Stimulated activated CD8-positive, alpha-beta memory T cell treated with anti-CD3 and anti-CD28 coated beads, Interleukin-4, amount 100 ng/mL, for 4 hours (primary cell): ENCODE results near the gene EIF4E2.
"Not testable (repeated sequence)": the region's sequence is repeated elsewhere in the genome, so short reads cannot be mapped to it uniquely, and the experiment has no call there.

Experiments
- DNase-seq, 2 donors: peaks; one replicate each; pipeline ENCODE4 v3.0.0-alpha.2; 2020; ENCODE audit warnings: low read depth in 2 of 2, low spot score in 1 of 2

Gene EIF4E2

GRCh38 chr2:232563580-232563979, 13.1 kb downstream of the EIF4E2 start:
- DNase-seq = no peak

GRCh38 chr2:232567721-232568120, 17.2 kb downstream of the EIF4E2 start:
- DNase-seq = no peak

GRCh38 chr2:232568161-232568560, 17.7 kb downstream of the EIF4E2 start:
- DNase-seq = no peak

DNA sequence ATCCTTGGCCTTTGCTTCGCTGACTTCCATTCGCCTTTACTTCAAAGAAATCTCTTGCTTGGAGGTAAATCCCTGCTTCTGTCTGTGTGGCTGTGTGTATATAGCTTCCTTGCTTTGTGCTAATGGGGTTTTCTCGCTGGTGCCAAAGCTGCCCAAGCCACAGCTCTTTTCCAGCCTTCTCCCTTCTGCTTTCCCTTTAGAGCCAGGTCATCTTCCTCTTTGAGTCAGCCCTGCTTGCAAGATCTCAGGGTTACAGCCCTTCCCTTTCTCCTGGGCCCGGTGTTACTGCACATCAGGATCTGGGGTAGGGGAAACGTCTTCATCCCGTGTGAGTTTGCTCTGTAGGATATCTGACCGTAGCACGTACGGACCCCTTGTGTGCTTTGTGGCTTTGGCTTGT, 19.1 kb downstream of the EIF4E2 start:
- DNase-seq = no peak

DNA sequence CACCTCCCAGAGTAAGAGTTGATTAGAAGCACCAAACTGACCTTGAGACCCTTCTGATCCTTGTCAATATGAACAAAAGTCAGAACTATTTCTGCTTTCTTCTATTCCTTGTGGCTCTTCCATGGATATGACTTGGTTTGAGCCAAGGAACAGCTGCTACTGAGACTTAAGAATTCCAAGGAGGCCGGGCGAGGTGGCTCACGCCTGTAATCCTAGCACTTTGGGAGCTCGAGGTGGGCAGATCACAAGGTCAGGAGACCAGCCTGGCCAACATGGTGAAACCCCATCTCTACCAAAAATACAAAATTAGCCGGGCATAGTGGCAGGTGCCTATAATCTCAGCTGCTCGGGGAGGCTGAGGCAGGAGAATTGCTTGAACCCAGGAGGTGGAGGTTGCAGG, 20.0 kb downstream of the EIF4E2 start:
- not testable (repeated sequence) for DNase-seq

GRCh38 chr2:232571026-232571474, 20.6 kb downstream of the EIF4E2 start:
- DNase-seq = no peak

GRCh38 chr2:232573042-232573441, 22.6 kb downstream of the EIF4E2 start:
- DNase-seq = no peak

DNA sequence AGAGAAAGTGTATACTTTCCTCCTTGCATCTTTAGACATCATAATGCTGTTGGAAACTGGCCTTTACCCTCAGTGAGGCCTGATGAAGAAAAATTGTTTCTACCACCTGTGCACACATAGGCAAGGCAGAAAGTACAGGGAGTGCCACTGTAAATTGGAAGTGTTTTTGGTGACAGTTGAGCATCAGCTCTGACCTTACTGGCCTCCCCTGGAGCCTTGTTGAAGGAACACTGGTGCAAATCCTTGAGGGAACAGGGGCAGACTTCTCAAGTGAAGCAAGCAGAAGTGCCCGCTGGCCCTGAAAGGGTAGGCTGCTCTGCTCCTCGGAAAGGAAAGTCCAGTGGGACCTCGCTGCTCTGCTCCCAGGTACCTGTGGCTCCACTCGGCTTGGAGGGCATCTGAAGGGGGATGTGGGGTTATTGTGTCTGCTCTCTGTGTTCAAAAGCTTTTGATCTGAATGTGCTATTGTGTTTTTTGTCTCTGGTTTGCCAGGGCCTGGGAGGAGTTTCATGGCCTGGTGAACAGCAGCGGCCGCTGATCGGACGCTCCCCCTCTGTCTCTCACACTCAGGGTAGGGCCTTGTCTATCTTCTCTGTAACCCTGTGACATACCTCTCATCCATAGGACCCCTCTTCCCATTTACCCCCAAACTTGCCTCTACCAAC, 23.4 kb downstream of the EIF4E2 start:
- DNase-seq = no peak

- no peak for DNase-seq
Measured at GRCh38 chr2:232574674-232575403, 24.4 kb downstream of the EIF4E2 start.

- no peak for DNase-seq
Measured at GRCh38 chr2:232575404-232575746, 24.9 kb downstream of the EIF4E2 start.

- DNase-seq = no peak
Measured at GRCh38 chr2:232576995-232577394, 26.5 kb downstream of the EIF4E2 start.

- DNase-seq = no peak
Measured at GRCh38 chr2:232577841-232578240, 27.4 kb downstream of the EIF4E2 start.

DNA sequence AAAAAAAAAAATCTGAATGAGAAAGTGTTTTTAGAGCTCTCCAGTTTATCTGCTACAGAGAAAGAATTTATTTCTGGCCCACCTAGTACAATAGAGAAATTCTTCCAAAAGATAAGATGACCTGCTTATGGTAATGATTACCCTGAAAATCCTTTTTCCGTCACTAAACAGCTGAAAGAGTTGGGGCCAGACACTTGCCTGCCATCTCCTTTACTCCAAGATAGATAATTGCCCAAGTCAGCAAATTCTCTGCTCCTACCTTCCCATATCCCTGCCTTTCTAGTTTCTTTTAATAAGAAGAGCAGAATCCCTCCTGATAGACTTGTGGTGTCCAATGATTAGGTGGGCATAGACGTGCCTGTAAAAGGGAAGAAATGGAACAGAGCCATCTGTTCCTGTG, 28.1 kb downstream of the EIF4E2 start:
- no peak for DNase-seq

GRCh38 chr2:232580648-232580981, 30.1 kb downstream of the EIF4E2 start:
- no peak for DNase-seq

DNA sequence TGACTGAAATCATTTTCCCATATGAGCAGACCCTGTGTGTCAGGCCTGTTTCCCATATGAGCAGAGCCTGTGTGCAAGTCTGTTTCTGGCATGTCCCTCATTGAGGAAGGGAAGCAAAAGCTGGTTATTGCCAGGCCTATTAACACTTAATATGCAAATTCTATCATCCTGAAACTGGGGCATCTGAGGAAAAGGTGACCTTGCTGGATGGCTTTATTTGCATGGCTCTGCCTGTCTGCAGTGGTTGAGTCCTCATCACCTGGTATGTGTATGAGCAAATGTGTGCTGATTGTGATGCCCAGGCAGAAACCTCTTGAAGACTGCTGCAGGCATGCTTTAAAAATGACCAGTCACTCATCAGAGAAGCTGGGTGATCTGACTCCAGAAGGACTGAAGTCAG, 31.2 kb downstream of the EIF4E2 start:
- no peak for DNase-seq

- no peak for DNase-seq
Measured at GRCh38 chr2:232584238-232584637, 33.7 kb downstream of the EIF4E2 start.

DNA sequence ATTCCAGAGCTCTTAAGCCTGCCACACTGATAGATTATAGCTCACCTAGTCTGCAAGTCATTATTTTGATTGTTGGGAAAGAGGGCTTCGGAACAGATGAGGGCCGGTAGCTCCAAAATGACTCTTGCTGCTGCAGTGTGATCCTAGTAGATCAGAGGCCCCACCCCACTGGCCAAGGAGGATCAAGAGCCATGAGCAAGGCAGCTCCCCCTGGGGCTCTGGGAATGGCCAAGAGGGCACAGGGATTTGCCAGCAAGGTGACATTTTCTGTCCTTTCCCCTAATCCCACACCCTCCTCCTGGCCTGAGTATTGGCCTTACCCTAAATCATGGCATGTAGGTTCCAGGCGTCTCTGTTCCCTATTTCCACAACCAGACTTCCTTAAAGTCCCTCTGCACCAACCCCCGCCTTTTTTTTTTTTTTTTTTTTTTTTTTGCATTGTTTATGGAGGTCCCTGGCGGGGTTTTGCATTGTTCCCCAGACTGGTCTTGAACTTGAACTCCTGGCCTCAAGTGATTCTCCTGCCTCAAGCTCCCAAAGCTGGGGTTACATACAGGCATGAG, 36.5 kb downstream of the EIF4E2 start:
- DNase-seq = no peak

DNA sequence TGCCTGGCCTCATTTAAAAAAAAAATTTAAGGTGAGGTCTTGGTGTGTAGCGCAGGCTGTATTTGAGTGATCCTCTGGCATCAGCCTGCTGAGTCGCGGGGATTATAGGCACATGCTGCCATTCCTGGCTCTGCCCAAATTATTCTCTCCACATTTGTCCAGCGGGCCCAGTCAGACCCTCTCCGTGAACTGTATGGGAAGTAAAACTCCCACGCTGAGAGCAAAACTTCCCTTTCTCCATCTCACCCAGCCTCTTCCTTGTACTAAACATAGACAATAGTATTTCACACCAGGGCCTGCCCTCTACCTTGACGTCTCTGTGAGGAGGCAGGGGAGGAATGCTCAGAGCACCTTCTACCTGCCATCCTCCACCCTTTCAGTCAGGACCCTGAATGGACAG, 37.0 kb downstream of the EIF4E2 start:
- DNase-seq = no peak

GRCh38 chr2:232588031-232588430, 37.5 kb downstream of the EIF4E2 start:
- no peak for DNase-seq

DNA sequence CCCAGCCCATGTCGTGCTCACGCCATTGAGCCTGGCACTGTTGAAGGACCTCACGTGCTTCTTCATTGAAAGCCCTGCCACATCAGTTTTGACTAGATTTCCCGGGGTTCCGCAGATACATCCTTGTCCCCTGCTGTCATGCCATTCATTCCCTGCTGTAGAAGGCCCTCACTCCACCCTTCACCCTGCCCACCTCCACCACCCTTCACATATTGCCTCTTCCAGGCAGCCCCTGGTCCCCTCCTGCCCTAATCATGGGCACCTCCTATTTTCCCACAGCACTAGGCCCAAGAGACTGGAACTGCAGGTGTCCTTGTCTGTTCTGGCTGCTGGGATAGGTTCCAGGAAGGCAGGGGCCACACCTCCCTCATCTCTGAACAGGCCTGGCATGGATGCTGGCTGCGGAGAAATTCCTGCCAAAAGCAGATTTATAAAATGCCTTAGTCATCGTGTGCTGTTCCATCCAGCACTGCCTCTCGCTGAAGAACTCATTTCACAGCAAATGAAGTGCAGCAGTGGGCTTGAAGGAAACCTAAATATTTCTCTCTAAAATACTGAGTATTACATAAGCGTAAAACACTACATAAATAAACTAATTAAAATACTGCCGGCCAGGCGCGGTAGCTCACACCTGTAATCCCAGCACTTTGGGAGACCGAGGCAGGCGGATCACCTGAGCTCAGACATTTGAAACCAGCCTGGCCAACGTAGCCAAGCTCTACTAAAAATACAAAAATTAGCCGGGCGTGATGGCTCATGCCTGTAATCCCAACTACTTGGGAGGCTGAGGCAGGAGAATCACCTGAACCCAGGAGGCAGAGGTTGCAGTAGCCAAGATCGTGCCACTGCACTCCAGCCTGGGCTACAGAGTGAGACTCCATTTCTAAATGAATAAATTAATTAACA, 38.4 kb downstream of the EIF4E2 start:
- no peak for DNase-seq

DNA sequence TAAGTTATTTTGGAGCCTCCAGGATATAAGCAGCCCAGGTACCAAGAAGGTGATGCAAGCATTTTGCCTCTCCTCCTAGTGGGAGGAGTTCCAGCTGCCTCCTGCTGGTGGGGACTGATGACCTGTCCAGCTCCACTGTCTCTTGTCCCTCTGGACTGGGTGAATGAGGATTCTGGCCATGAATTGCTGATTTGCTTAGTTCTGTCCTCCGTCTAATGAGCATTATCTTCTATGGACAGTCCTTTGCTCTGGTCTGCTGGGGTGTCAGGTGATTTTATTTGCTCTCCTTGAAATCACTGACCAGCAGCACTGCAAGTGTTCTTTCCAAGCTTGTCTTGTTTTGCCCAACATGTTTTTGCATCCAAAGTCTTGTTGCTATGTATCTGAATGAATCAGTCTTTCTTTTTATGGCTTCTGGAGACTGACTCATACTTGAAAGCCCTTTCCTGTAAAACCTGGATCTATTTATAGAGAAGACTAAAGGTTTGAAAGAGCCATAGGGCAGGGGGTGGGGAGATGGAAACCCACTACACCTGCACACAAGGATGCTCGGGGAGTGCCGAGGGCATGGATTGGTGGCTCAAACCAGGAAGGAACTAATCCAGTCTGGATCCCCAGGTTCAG, 42.4 kb downstream of the EIF4E2 start:
- no peak for DNase-seq
